BJ (cell line): ENCODE results near the gene NSDHL. TPM values are rescaled to one million over a fixed set of nuclear protein-coding genes. Genes with fewer than 3 reads are reported as not detected.

Experiments
- CTCF ChIA-PET: fragments of 350-600 bp; formaldehyde crosslinking; extraction: SDS; loops from one replicate; lab custom pipeline; 2021; ENCODE audit warnings: antibody characterized with exemption, inconsistent platforms; lab: Yijun Ruan, JAX
- POLR2A ChIA-PET: fragments of 300-600 bp; sonication (Branson Sonifier 250); formaldehyde crosslinking; extraction: SDS; loops from one replicate; lab custom pipeline; 2021; ENCODE audit warnings: antibody characterized with exemption; lab: Charles Lee
- DNase-seq: peaks from one replicate; pipeline ENCODE4 v3.0.0-alpha.2; 2011; ENCODE audit warnings: low read depth
- H3K27me3 ChIP-seq: 2 replicates; pipeline ENCODE4 v1.6.0; 2011; ENCODE audit warnings: low read length; ENCODE audit not compliant: control insufficient read depth, insufficient read depth
- H3K36me3 ChIP-seq: 2 replicates; pipeline ENCODE4 v1.5.1; 2011; ENCODE audit warnings: low read length; ENCODE audit not compliant: control insufficient read depth, insufficient read depth
- H3K4me3 ChIP-seq: 2 replicates; pipeline ENCODE4 v1.5.1; 2011; ENCODE audit warnings: low read depth, mild to moderate bottlenecking, control low read depth, low read length
- CTCF ChIP-seq: IDR thresholded peaks from 2 replicates; pipeline ENCODE4 v1.5.1; 2011; ENCODE audit warnings: low read depth, mild to moderate bottlenecking, control low read depth, inconsistent platforms, low read length, moderate library complexity; ENCODE audit not compliant: insufficient read depth
- polyA plus RNA-seq: library from polyadenylated mRNA; depleted of rRNA; stranded (reverse); fragments of >200 nt; gene quantifications from 2 replicates; pipeline ENCODE4 v1.2.3, GENCODE V29; 2011

Gene NSDHL
- polyA plus RNA-seq, 1 experiment = 13.7 TPM

- Histone ChIP-seq H3K27me3 (0 out of 2 replicates have a peak, but pooled peaks cover 2% of the 10 kb centered on the region), H3K36me3 (no peaks in the 10 kb centered on the region), H3K4me3 (no peak overlapping the region)
- ChIA-PET POLR2A (no interaction called here), CTCF (interaction anchor here (1.0 to 1.3 kb wide), 3 partner anchors 8 to 168 kb away, joined by 3 read pairs; no protein-coding TSS in a partner anchor)
- DNase-seq = no peak
- no peak for TF ChIP-seq CTCF
Observed at GRCh38 chrX:152813206-152813605, 17.7 kb upstream of the NSDHL start.

GRCh38 chrX:152814048-152814447 lies 16.8 kb upstream of the NSDHL start:
- H3K4me3 ChIP-seq = no peak overlapping the region
- ChIA-PET POLR2A (no interaction called here), CTCF (interaction anchor here (1.2 kb wide), 1 partner anchor 8 kb away, joined by 3 read pairs; no protein-coding TSS in a partner anchor)
- H3K36me3 ChIP-seq = no peaks in the 10 kb centered on the region
- H3K27me3 ChIP-seq = 0 out of 2 replicates have a peak, but pooled peaks cover 2% of the 10 kb centered on the region
- DNase-seq = no peak
- no peak for TF ChIP-seq CTCF

- H3K4me3 ChIP-seq = no peak overlapping the region
- no peaks in the 10 kb centered on the region for H3K27me3 ChIP-seq
- no peaks in the 10 kb centered on the region for H3K36me3 ChIP-seq
- CTCF ChIA-PET = interaction anchor here (0.6 to 2.3 kb wide), 5 partner anchors 175 to 1069 kb away, joined by 3 to 8 read pairs (median 3); no protein-coding TSS in a partner anchor
- DNase-seq = no peak
- POLR2A ChIA-PET = no interaction called here
- peak; percentile 51 for TF ChIP-seq CTCF
Observed at GRCh38 chrX:152817078-152817764, 13.6 kb upstream of the NSDHL start.

- DNase-seq = no peak
- Histone ChIP-seq H3K27me3 (no peaks in the 10 kb centered on the region), H3K4me3 (no peak overlapping the region), H3K36me3 (no peaks in the 10 kb centered on the region)
- TF ChIP-seq CTCF = no peak
- POLR2A ChIA-PET = interaction anchor here (0.7 kb wide), 1 partner anchor 1418 kb away, joined by 4 read pairs; no protein-coding TSS in a partner anchor
- CTCF ChIA-PET = interaction anchor here (1.1 to 2.3 kb wide), 3 partner anchors 176 to 1068 kb away, joined by 3 to 7 read pairs (median 6); no protein-coding TSS in a partner anchor
Observed at GRCh38 chrX:152818356-152818755, 12.5 kb upstream of the NSDHL start.

- H3K36me3 ChIP-seq = no peaks in the 10 kb centered on the region
- H3K4me3 ChIP-seq = no peak overlapping the region
- TF ChIP-seq CTCF = no peak
- H3K27me3 ChIP-seq = no peaks in the 10 kb centered on the region
- ChIA-PET CTCF (interaction anchor here (1.2 to 2.0 kb wide), 2 partner anchors 11 to 177 kb away, joined by 5 to 6 read pairs; partner anchors contain the start of genes CETN2 and NSDHL), POLR2A (no interaction called here)
- no peak for DNase-seq
Observed at GRCh38 chrX:152819266-152819665, 11.6 kb upstream of the NSDHL start.
